ENCODE data around the gene CCDC88B.

CCDC88B gene

GRCh38 chr11:64385945-64386704 lies 46.1 kb downstream of the CCDC88B start:
- no peak for TF ChIP-seq Cebpa-rat (IDR thresholded peaks at IDR 0.05)
- Histone ChIP-seq H3K27ac (peak overlapping the region; percentile 80), H3K4me2 (peak overlapping the region; percentile 90), H3K9me3 (peaks cover 30% of the 10 kb centered on the region), H4K20me1 (no peaks in the 10 kb centered on the region), H3K4me3 (0 out of 2 replicates have a peak overlapping the region, but pooled peaks have one; percentile 13), H3K27me3 (no peaks in the 10 kb centered on the region), H3K36me3 (peaks cover 30% of the 10 kb centered on the region), H3K4me1 (peaks cover 94% of the 10 kb centered on the region), H3K9ac (peak overlapping the region; percentile 58; the same call in 1 of the 2 replicates)

- H3K4me3 ChIP-seq: no peak overlapping the region
- H3K27ac ChIP-seq: no peak overlapping the region
- H3K9me3 ChIP-seq: peaks cover 34% of the 10 kb centered on the region
- H3K9ac ChIP-seq: no peak overlapping the region
- peaks cover 94% of the 10 kb centered on the region for H3K4me1 ChIP-seq
- H3K27me3 ChIP-seq: no peaks in the 10 kb centered on the region
- peak overlapping the region; percentile 67 for H3K4me2 ChIP-seq
- peaks cover 37% of the 10 kb centered on the region for H3K36me3 ChIP-seq
- no peaks in the 10 kb centered on the region for H4K20me1 ChIP-seq
- TF ChIP-seq Cebpa-rat (IDR thresholded peaks at IDR 0.05): no peak
Measured at GRCh38 chr11:64387916-64388315, 47.9 kb downstream of the CCDC88B start.

- H3K9me3 ChIP-seq: peaks cover 34% of the 10 kb centered on the region
- H3K4me3 ChIP-seq: no peak overlapping the region
- H3K36me3 ChIP-seq: peaks cover 37% of the 10 kb centered on the region
- no peak for TF ChIP-seq Cebpa-rat (IDR thresholded peaks at IDR 0.05)
- H3K9ac ChIP-seq: no peak overlapping the region
- no peaks in the 10 kb centered on the region for H4K20me1 ChIP-seq
- H3K4me1 ChIP-seq: peaks cover 94% of the 10 kb centered on the region
- H3K4me2 ChIP-seq: no peak overlapping the region
- no peaks in the 10 kb centered on the region for H3K27me3 ChIP-seq
- no peak overlapping the region for H3K27ac ChIP-seq
Measured at GRCh38 chr11:64388894-64389293, 48.9 kb downstream of the CCDC88B start.

GRCh38 chr11:64389851-64390250 lies 49.8 kb downstream of the CCDC88B start:
- Histone ChIP-seq H3K9ac (no peak overlapping the region), H3K4me3 (no peak overlapping the region), H3K4me1 (peaks cover 94% of the 10 kb centered on the region), H3K9me3 (peaks cover 34% of the 10 kb centered on the region), H3K27me3 (no peaks in the 10 kb centered on the region), H3K4me2 (no peak overlapping the region), H3K27ac (no peak overlapping the region), H4K20me1 (no peaks in the 10 kb centered on the region), H3K36me3 (peaks cover 37% of the 10 kb centered on the region)
- TF ChIP-seq Cebpa-rat (IDR thresholded peaks at IDR 0.05): no peak

- Histone ChIP-seq H3K4me2 (peak overlapping the region; percentile 95), H3K4me3 (peak overlapping the region; percentile 27; the same call in 1 of the 2 replicates), H3K4me1 (peaks cover 94% of the 10 kb centered on the region), H3K27ac (no peak overlapping the region), H3K36me3 (peaks cover 37% of the 10 kb centered on the region), H3K9me3 (peaks cover 34% of the 10 kb centered on the region), H3K9ac (no peak overlapping the region), H3K27me3 (no peaks in the 10 kb centered on the region), H4K20me1 (no peaks in the 10 kb centered on the region)
- TF ChIP-seq Cebpa-rat (IDR thresholded peaks at IDR 0.05): no peak
Measured at GRCh38 chr11:64390558-64390957, 50.6 kb downstream of the CCDC88B start.

GRCh38 chr11:64391839-64392238 lies 51.8 kb downstream of the CCDC88B start:
- Histone ChIP-seq H3K4me1 (peaks cover 95% of the 10 kb centered on the region), H3K36me3 (peaks cover 37% of the 10 kb centered on the region), H3K4me3 (peak overlapping the region; percentile 27; the same call in 1 of the 2 replicates), H3K9me3 (peaks cover 34% of the 10 kb centered on the region), H3K27me3 (no peaks in the 10 kb centered on the region), H4K20me1 (no peaks in the 10 kb centered on the region), H3K9ac (no peak overlapping the region), H3K27ac (no peak overlapping the region), H3K4me2 (peak overlapping the region; percentile 95)
- TF ChIP-seq Cebpa-rat (IDR thresholded peaks at IDR 0.05): no peak

GRCh38 chr11:64395545-64396078 lies 55.6 kb downstream of the CCDC88B start:
- Histone ChIP-seq H3K4me1 (peaks cover 100% of the 10 kb centered on the region), H3K9me3 (peaks cover 9% of the 10 kb centered on the region), H3K9ac (peak overlapping the region; percentile 86), H3K36me3 (peaks cover 11% of the 10 kb centered on the region; the same call in 1 of the 2 replicates), H3K27ac (peak overlapping the region; percentile 91), H3K4me2 (peak overlapping the region; percentile 95), H4K20me1 (no peaks in the 10 kb centered on the region), H3K27me3 (no peaks in the 10 kb centered on the region), H3K4me3 (peak overlapping the region; percentile 71)
- TF ChIP-seq Cebpa-rat (IDR thresholded peaks at IDR 0.05): 0 out of 2 replicates have a peak, but pooled peaks have one; percentile 6

- H3K4me1 ChIP-seq: peaks cover 99% of the 10 kb centered on the region
- no peaks in the 10 kb centered on the region for H4K20me1 ChIP-seq
- peaks cover 4% of the 10 kb centered on the region for H3K9me3 ChIP-seq
- peak overlapping the region; percentile 71 for H3K4me3 ChIP-seq
- H3K36me3 ChIP-seq: peaks cover 6% of the 10 kb centered on the region; the same call in 1 of the 2 replicates
- peak overlapping the region; percentile 95 for H3K4me2 ChIP-seq
- no peak for TF ChIP-seq Cebpa-rat (IDR thresholded peaks at IDR 0.05)
- H3K9ac ChIP-seq: peak overlapping the region; percentile 86
- H3K27me3 ChIP-seq: no peaks in the 10 kb centered on the region
- peak overlapping the region; percentile 91 for H3K27ac ChIP-seq
Measured at GRCh38 chr11:64396079-64396591, 56.1 kb downstream of the CCDC88B start.

- no peaks in the 10 kb centered on the region for H4K20me1 ChIP-seq
- no peak for TF ChIP-seq Cebpa-rat (IDR thresholded peaks at IDR 0.05)
- no peak overlapping the region for H3K27ac ChIP-seq
- no peaks in the 10 kb centered on the region; the same call in 1 of the 2 replicates for H3K36me3 ChIP-seq
- no peak overlapping the region for H3K9ac ChIP-seq
- no peak overlapping the region for H3K4me3 ChIP-seq
- H3K27me3 ChIP-seq: no peaks in the 10 kb centered on the region
- H3K9me3 ChIP-seq: peaks cover 22% of the 10 kb centered on the region
- peak overlapping the region; percentile 7; the same call in 1 of the 2 replicates for H3K4me2 ChIP-seq
- peaks cover 88% of the 10 kb centered on the region for H3K4me1 ChIP-seq
Measured at GRCh38 chr11:64400102-64400501, 60.1 kb downstream of the CCDC88B start.

GRCh38 chr11:64400667-64401066 lies 60.7 kb downstream of the CCDC88B start:
- no peak overlapping the region for H3K9ac ChIP-seq
- H3K36me3 ChIP-seq: no peaks in the 10 kb centered on the region; the same call in 1 of the 2 replicates
- no peaks in the 10 kb centered on the region for H4K20me1 ChIP-seq
- H3K4me2 ChIP-seq: no peak overlapping the region
- H3K4me1 ChIP-seq: peaks cover 88% of the 10 kb centered on the region
- H3K4me3 ChIP-seq: no peak overlapping the region
- no peak for TF ChIP-seq Cebpa-rat (IDR thresholded peaks at IDR 0.05)
- H3K27me3 ChIP-seq: no peaks in the 10 kb centered on the region
- peaks cover 22% of the 10 kb centered on the region for H3K9me3 ChIP-seq
- no peak overlapping the region for H3K27ac ChIP-seq

All from BLaER1 (cell line).